Measurements from ENCODE around the gene CAMK1. TPM values are rescaled to one million over a fixed set of nuclear protein-coding genes. Genes with fewer than 3 reads are reported as not detected.

Gene CAMK1
- total and polyA plus RNA-seq, 4 donors = 13.8 to 20.1 (median 16.7) TPM

DNA sequence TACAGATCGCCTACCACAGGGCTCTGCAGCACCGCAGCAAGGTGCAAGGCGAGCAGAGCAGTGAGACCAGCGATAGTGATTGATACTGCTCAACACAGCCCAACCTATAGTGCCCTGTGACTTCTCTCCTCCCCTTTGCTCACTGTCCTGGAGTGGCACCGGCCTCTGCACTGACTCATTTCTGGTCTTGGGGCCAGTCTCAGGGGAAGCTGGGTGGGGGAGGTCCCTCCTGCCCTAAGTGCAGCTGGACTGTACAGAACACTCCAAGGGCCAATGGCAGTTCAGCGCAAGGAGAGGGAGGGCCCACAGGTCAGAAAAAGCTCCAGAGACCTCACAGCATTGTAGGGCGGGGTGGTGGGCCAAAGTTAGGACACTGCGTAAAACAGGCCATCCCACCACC lies 22.5 kb downstream of the CAMK1 start:
- no peak overlapping the region for H3K27ac ChIP-seq (ENCODE audit: low read depth in 1 of 2, low read length in 2 of 2)
- TF ChIP-seq CTCF (IDR thresholded peaks at IDR 0.05; ENCODE audit: low read depth, low read length, missing input control) = no peak
- TF ChIP-seq NR2F2 (IDR thresholded peaks at IDR 0.05) = no peak
- TF ChIP-seq FOXA1 (IDR thresholded peaks at IDR 0.05) = no peak
- TF ChIP-seq GABPA (IDR thresholded peaks at IDR 0.05 in 1 of 2, conservative IDR thresholded peaks at IDR 0.05 in 1 of 2) = no peak
- TF ChIP-seq, protein P1, sequence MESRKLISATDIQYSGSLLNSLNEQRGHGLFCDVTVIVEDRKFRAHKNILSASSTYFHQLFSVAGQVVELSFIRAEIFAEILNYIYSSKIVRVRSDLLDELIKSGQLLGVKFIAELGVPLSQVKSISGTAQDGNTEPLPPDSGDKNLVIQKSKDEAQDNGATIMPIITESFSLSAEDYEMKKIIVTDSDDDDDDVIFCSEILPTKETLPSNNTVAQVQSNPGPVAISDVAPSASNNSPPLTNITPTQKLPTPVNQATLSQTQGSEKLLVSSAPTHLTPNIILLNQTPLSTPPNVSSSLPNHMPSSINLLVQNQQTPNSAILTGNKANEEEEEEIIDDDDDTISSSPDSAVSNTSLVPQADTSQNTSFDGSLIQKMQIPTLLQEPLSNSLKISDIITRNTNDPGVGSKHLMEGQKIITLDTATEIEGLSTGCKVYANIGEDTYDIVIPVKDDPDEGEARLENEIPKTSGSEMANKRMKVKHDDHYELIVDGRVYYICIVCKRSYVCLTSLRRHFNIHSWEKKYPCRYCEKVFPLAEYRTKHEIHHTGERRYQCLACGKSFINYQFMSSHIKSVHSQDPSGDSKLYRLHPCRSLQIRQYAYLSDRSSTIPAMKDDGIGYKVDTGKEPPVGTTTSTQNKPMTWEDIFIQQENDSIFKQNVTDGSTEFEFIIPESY (IDR thresholded peaks at IDR 0.05) = no peak
- TF ChIP-seq HNF4A (conservative IDR thresholded peaks at IDR 0.05) = no peak
- TF ChIP-seq, protein P2, sequence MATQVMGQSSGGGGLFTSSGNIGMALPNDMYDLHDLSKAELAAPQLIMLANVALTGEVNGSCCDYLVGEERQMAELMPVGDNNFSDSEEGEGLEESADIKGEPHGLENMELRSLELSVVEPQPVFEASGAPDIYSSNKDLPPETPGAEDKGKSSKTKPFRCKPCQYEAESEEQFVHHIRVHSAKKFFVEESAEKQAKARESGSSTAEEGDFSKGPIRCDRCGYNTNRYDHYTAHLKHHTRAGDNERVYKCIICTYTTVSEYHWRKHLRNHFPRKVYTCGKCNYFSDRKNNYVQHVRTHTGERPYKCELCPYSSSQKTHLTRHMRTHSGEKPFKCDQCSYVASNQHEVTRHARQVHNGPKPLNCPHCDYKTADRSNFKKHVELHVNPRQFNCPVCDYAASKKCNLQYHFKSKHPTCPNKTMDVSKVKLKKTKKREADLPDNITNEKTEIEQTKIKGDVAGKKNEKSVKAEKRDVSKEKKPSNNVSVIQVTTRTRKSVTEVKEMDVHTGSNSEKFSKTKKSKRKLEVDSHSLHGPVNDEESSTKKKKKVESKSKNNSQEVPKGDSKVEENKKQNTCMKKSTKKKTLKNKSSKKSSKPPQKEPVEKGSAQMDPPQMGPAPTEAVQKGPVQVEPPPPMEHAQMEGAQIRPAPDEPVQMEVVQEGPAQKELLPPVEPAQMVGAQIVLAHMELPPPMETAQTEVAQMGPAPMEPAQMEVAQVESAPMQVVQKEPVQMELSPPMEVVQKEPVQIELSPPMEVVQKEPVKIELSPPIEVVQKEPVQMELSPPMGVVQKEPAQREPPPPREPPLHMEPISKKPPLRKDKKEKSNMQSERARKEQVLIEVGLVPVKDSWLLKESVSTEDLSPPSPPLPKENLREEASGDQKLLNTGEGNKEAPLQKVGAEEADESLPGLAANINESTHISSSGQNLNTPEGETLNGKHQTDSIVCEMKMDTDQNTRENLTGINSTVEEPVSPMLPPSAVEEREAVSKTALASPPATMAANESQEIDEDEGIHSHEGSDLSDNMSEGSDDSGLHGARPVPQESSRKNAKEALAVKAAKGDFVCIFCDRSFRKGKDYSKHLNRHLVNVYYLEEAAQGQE (IDR thresholded peaks at IDR 0.05) = no peak
- TF ChIP-seq, protein P3, sequence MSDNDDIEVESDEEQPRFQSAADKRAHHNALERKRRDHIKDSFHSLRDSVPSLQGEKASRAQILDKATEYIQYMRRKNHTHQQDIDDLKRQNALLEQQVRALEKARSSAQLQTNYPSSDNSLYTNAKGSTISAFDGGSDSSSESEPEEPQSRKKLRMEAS (IDR thresholded peaks at IDR 0.05) = no peak
- TF ChIP-seq EGR1 (IDR thresholded peaks at IDR 0.05; ENCODE audit: low read depth in 2 of 2) = no peak
- no peak for TF ChIP-seq SP1 (IDR thresholded peaks at IDR 0.05)
- TF ChIP-seq RAD21 (IDR thresholded peaks at IDR 0.05) = no peak
- TF ChIP-seq JUND (IDR thresholded peaks at IDR 0.05) = no peak
- TF ChIP-seq ATF3 (IDR thresholded peaks at IDR 0.05) = no peak
- TF ChIP-seq HNF4G (IDR thresholded peaks at IDR 0.05) = no peak
- H3K4me1 ChIP-seq (ENCODE audit: control insufficient read depth in 4 of 4, insufficient read depth in 4 of 4, low read length in 3 of 4) = peaks cover 5 to 27% (median 22%) of the 10 kb centered on the region in 4 donors
- H3K36me3 ChIP-seq (ENCODE audit: control insufficient read depth in 4 of 4, insufficient read depth in 3 of 4, low read depth in 1 of 4, low read length in 3 of 4) = peaks cover 17 to 63% (median 49%) of the 10 kb centered on the region in 4 donors
- no peak overlapping the region for H3K9ac ChIP-seq (ENCODE audit: low read depth in 1 of 2, low read length in 2 of 2)
- H3K27me3 ChIP-seq (ENCODE audit: control insufficient read depth in 4 of 4, insufficient read depth in 4 of 4, low read length in 3 of 4) = no peaks in the 10 kb centered on the region
- WGBS = 95% methylated on average over 8 of the region's 8 CpGs
- no peak overlapping the region for H3K4me3 ChIP-seq (ENCODE audit: low read depth in 1 of 3, low read length in 3 of 3)
- DNase-seq (ENCODE audit: low spot score) = no peak
- H3K9me3 ChIP-seq (ENCODE audit: control insufficient read depth in 4 of 4, low read length in 3 of 4) = no peaks in the 10 kb centered on the region

DNA sequence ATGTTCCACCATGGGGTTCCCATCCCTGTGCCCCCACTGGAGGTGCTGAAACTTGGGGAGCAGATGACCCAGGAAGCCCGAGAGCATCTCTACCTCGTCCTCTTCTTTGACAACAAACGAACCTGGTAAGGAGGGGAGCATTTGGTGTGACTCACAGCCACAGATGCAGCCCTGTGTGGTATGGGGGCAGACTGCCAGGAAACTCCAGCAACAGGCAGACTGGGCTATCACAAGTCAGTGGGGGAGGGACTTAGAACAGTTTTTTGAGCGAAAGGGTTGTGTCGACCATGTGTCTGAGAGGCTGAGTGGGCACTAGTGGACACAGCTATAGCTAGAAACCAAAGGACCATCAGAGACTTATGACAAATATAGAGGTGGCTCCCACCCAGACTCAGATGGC lies 23.4 kb downstream of the CAMK1 start:
- H3K27me3 ChIP-seq (ENCODE audit: control insufficient read depth in 4 of 4, insufficient read depth in 4 of 4, low read length in 3 of 4) = no peaks in the 10 kb centered on the region
- H3K4me3 ChIP-seq (ENCODE audit: low read depth in 1 of 3, low read length in 3 of 3) = no peak overlapping the region
- DNase-seq (ENCODE audit: low spot score) = no peak
- H3K4me1 ChIP-seq (ENCODE audit: control insufficient read depth in 4 of 4, insufficient read depth in 4 of 4, low read length in 3 of 4) = peaks cover 5 to 21% (median 17%) of the 10 kb centered on the region in 4 donors
- no peak overlapping the region for H3K27ac ChIP-seq (ENCODE audit: low read depth in 1 of 2, low read length in 2 of 2)
- H3K9me3 ChIP-seq (ENCODE audit: control insufficient read depth in 4 of 4, low read length in 3 of 4) = no peaks in the 10 kb centered on the region
- WGBS = 91% methylated on average over 5 of the region's 5 CpGs
- H3K36me3 ChIP-seq (ENCODE audit: control insufficient read depth in 4 of 4, insufficient read depth in 3 of 4, low read depth in 1 of 4, low read length in 3 of 4) = peaks cover 22 to 66% (median 53%) of the 10 kb centered on the region in 4 donors
- H3K9ac ChIP-seq (ENCODE audit: low read depth in 1 of 2, low read length in 2 of 2) = no peak overlapping the region
- TF ChIP-seq JUND (IDR thresholded peaks at IDR 0.05) (no peak), EGR1 (IDR thresholded peaks at IDR 0.05; ENCODE audit: low read depth in 2 of 2) (no peak), CTCF (IDR thresholded peaks at IDR 0.05; ENCODE audit: low read depth, low read length, missing input control) (no peak), ATF3 (IDR thresholded peaks at IDR 0.05) (no peak), YY1 (IDR thresholded peaks at IDR 0.05) (no peak), RAD21 (IDR thresholded peaks at IDR 0.05) (no peak)
- TF ChIP-seq, protein P2 (IDR thresholded peaks at IDR 0.05) = no peak

Measured in liver (tissue), 9 donors.